ENCODE measurements around the gene USP48. TPM values are rescaled to one million over a fixed set of nuclear protein-coding genes. Genes with fewer than 3 reads are reported as not detected.

The USP48 gene
- total RNA-seq, 2 experiments from 2014 or later = 72.1 to 72.4 TPM

GRCh38 chr1:21814241-21814918, 31.4 kb upstream of the USP48 start:
- ChIA-PET CTCF (no interaction called here), POLR2A (no interaction called here)
- ATAC-seq (peak; percentile 86), DNase-seq (peak; percentile 51)
- Mint-ChIP-seq H3K4me1 (ENCODE audit: low read depth) (peaks cover 6% of the 10 kb centered on the region), H3K36me3 (ENCODE audit: low read depth) (no peaks in the 10 kb centered on the region), H3K27ac (no peak overlapping the region), H3K4me3 (peak overlapping the region; percentile 48), H3K27me3 (peaks cover 15% of the 10 kb centered on the region), H3K9me3 (no peaks in the 10 kb centered on the region)
- intact Hi-C loops (cut with micrococcal nuclease) = no loop called here
- TF ChIP-seq, protein P1, sequence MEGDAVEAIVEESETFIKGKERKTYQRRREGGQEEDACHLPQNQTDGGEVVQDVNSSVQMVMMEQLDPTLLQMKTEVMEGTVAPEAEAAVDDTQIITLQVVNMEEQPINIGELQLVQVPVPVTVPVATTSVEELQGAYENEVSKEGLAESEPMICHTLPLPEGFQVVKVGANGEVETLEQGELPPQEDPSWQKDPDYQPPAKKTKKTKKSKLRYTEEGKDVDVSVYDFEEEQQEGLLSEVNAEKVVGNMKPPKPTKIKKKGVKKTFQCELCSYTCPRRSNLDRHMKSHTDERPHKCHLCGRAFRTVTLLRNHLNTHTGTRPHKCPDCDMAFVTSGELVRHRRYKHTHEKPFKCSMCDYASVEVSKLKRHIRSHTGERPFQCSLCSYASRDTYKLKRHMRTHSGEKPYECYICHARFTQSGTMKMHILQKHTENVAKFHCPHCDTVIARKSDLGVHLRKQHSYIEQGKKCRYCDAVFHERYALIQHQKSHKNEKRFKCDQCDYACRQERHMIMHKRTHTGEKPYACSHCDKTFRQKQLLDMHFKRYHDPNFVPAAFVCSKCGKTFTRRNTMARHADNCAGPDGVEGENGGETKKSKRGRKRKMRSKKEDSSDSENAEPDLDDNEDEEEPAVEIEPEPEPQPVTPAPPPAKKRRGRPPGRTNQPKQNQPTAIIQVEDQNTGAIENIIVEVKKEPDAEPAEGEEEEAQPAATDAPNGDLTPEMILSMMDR (IDR thresholded peaks at IDR 0.05) = peak; percentile 83

GRCh38 chr1:21813542-21813941, 30.6 kb upstream of the USP48 start:
- ChIA-PET POLR2A (interaction anchor here (0.5 to 0.7 kb wide), 3 partner anchors 55 to 672 kb away, joined by 3 to 4 read pairs (median 3); no protein-coding TSS in a partner anchor), CTCF (interaction anchor here (1.1 kb wide), 1 partner anchor 12 kb away, joined by 3 read pairs; no protein-coding TSS in a partner anchor)
- Mint-ChIP-seq H3K27ac (no peak overlapping the region), H3K4me1 (ENCODE audit: low read depth) (peaks cover 5% of the 10 kb centered on the region), H3K36me3 (ENCODE audit: low read depth) (no peaks in the 10 kb centered on the region), H3K9me3 (no peaks in the 10 kb centered on the region), H3K27me3 (peaks cover 15% of the 10 kb centered on the region), H3K4me3 (no peak overlapping the region)
- intact Hi-C loops (cut with micrococcal nuclease) = no loop called here
- DNase-seq (no peak), ATAC-seq (no peak)
- TF ChIP-seq, protein P1 (IDR thresholded peaks at IDR 0.05) = no peak

GRCh38 chr1:21811875-21812305, 28.9 kb upstream of the USP48 start, which contains the start of gene LDLRAD2:
TSS of gene LDLRAD2 (plus strand) at chr1:21812265. CDS start at chr1:21812452, 187 bp downstream.
- Mint-ChIP-seq H3K27ac (no peak within 1 kb of the TSS), H3K9me3 (no peaks in the 10 kb centered on the region), H3K27me3 (peaks cover 15% of the 10 kb centered on the region), H3K36me3 (ENCODE audit: low read depth) (no peaks in the 10 kb centered on the region), H3K4me3 (no peak within 1 kb of the TSS), H3K4me1 (ENCODE audit: low read depth) (peaks cover 4% of the 10 kb centered on the region)
- ATAC-seq (no peak), DNase-seq (no peak)
- ChIA-PET CTCF (no interaction called here), POLR2A (no interaction called here)
- TF ChIP-seq, protein P1 (IDR thresholded peaks at IDR 0.05) = no peak
- intact Hi-C loops (cut with micrococcal nuclease) = no loop called here

GRCh38 chr1:21804536-21804935, 21.6 kb upstream of the USP48 start:
- H3K27me3 Mint-ChIP-seq = peaks cover 2% of the 10 kb centered on the region
- TF ChIP-seq, protein P1 (IDR thresholded peaks at IDR 0.05) = no peak
- H3K36me3 Mint-ChIP-seq (ENCODE audit: low read depth) = no peaks in the 10 kb centered on the region
- DNase-seq = no peak
- no peak overlapping the region for H3K27ac Mint-ChIP-seq
- no peaks in the 10 kb centered on the region for H3K9me3 Mint-ChIP-seq
- H3K4me1 Mint-ChIP-seq (ENCODE audit: low read depth) = no peaks in the 10 kb centered on the region
- ChIA-PET CTCF (no interaction called here), POLR2A (interaction anchor here (1.3 kb wide), 1 partner anchor 21 kb away, joined by 3 read pairs; no protein-coding TSS in a partner anchor)
- intact Hi-C loops (cut with micrococcal nuclease) = no loop called here
- no peak for ATAC-seq
- H3K4me3 Mint-ChIP-seq = no peak overlapping the region

- ATAC-seq (no peak), DNase-seq (no peak)
- Mint-ChIP-seq H3K27me3 (peaks cover 2% of the 10 kb centered on the region), H3K27ac (no peak overlapping the region), H3K36me3 (ENCODE audit: low read depth) (no peaks in the 10 kb centered on the region), H3K9me3 (no peaks in the 10 kb centered on the region), H3K4me3 (no peak overlapping the region), H3K4me1 (ENCODE audit: low read depth) (no peaks in the 10 kb centered on the region)
- ChIA-PET CTCF (interaction anchor here (1.0 kb wide), 1 partner anchor 12 kb away, joined by 3 read pairs; no protein-coding TSS in a partner anchor), POLR2A (no interaction called here)
- TF ChIP-seq, protein P1 (IDR thresholded peaks at IDR 0.05) = no peak
- intact Hi-C loops (cut with micrococcal nuclease) = no loop called here
Measured at GRCh38 chr1:21801100-21801499, 18.2 kb upstream of the USP48 start.
